ENCODE results near the gene VRK3.

VRK3 gene

GRCh38 chr19:50026550-50026906 lies 1.4 kb upstream of the VRK3 start:
- no peak for DNase-seq

DNA sequence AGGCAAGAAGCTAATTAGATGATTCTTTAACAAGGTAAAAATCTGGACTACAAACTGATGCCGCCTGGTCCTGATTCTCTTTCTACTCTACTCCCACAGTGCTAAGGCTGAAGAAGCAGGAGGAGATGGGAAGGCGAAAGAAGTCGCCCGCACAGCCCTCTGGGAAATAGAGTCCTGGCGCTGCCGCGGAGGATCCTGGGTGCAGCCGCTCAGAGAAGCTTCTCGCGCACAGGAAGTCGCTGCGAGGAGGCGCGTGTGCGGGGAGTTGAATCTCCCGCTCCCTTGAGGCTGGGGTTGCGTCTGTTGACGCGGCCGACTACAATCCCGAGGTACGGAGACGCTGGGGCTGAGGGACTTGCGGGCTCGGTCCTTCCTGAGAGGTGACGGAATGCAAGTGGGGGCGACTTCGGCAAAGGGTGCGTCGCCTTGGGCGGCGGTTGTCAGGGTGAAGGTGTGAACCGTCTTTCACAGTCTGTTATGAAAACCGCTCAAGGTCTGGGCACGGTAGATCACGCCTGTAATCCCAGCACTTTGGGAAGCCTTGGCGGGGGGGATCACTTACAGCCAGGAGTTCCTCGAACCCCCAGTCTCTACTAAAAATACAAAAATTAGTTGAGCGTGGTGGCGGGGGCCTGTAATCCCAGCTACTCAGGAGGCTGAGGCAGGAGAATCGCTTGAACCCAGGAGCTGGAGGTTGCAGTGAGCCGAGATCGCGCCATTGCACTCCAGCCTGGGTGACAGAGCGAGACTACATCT lies 800 bp upstream of the VRK3 start, which contains the start of gene ZNF473:
TSS of gene ZNF473 (plus strand) at position 212 of the 756 bp plus-strand sequence. CDS start 5,078 bp downstream, outside the sequence.
- peak; percentile 90 for DNase-seq

DNA sequence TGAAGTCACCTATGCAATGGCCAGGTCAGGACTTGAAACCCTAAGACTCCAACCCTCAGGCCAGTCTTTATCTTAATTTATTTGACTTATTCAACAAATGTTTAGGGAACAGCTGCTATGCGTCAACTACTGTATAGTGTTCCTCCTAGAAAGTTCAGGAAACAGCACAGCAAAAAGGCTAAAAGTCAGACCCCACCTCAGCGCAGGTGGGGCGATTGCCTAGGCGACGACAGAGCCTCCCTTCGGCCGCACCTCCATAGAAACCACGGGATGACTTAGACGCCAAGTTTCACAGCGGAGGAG lies 502 bp downstream of the VRK3 start:
- DNase-seq = no peak

DNA sequence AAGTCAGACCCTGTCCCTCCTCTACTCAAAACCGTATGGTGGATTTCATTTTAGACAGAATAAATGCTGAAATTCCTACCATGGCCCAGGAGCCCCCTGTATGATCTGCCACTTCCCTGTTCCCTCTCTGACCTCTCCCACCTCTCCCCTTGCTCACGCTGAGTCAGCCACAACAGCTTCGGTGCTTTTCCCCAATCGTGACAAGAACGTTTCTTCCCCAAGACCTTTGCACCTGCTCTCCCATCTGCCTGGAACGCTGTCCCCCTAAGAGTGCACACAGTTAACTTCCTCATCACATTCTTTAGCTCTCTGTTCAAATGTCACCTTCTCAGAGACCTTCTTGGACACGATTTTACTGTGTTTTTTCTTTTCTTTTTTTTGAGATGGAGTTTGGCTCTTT lies 2.3 kb downstream of the VRK3 start:
- DNase-seq = no peak

- no peak for DNase-seq
These were observed 4.7 kb downstream of the VRK3 start for GRCh38 chr19:50020481-50020880.

GRCh38 chr19:50016225-50016807 lies 8.9 kb downstream of the VRK3 start:
- DNase-seq = no peak

- DNase-seq = no peak
These were observed 16.6 kb downstream of the VRK3 start for GRCh38 chr19:50008532-50008931.

- DNase-seq = no peak
These were observed 17.2 kb downstream of the VRK3 start for GRCh38 chr19:50007947-50008346.

DNA sequence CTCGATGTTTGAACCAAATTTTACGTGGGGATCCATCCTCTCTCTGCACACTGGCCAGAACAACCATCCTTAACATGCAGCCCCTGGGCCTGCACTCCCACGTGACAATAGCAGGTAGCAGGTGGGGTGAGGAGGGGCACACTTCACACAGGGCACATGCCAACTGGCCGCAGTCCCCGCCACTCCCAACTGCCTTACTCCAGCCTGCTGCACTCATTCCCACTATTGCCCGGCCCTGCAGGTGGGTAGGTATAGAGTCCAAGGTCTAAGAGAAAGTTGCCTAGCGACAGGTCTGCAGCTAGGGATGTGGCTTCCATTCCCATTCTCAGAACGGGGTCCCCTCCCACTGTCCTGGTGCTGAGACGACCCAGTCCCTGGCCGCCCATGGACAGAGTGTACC lies 18.0 kb downstream of the VRK3 start:
- no peak for DNase-seq

DNA sequence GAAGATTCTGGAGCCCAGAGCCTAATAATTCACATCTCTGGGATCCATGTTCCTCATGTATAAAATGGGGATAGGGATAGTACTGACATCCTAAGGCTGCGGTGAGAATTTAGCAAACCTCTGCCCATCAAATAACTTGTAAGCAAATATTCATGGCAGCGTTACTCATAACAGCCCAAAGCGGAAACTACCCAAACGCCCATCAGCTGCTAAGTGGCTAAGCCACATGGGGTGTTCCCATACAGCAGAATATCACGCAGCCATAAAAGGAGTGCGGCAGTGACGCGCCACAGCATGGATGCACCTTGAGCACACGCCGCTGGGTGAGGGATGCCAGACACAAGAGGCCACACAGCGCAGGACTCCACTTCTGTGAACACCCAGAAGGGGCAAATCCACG lies 19.7 kb downstream of the VRK3 start:
- no peak for DNase-seq

GRCh38 chr19:50003810-50004419 lies 21.3 kb downstream of the VRK3 start:
- no peak for DNase-seq

GRCh38 chr19:50003254-50003788 lies 21.9 kb downstream of the VRK3 start:
- DNase-seq = no peak

- no peak for DNase-seq
These were observed 22.7 kb downstream of the VRK3 start for GRCh38 chr19:50002386-50002960.

DNA sequence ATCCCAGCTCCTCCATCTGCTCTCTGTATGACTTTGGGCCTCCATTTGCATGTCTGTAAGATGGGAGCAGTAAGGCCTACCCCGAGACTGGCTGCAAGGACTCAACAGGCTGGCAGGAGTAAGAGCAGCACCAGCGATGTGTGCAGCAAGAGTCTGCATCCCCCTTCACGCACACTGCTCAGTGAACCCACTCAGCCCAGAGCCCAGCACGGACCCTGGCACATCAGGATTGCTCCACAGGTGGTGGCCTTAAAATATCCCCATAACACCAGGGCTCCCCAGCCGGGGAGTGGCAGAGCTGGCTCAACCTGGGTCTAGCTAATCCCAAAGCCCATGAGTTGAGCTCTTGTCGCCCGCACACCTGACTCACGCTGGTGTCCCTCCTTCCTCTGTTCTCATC lies 23.4 kb downstream of the VRK3 start:
- DNase-seq = no peak

- no peak for DNase-seq
These were observed 24.2 kb downstream of the VRK3 start for GRCh38 chr19:50000841-50001557.

GRCh38 chr19:50000038-50000840 lies 24.9 kb downstream of the VRK3 start:
- DNase-seq = no peak

- DNase-seq = no peak
These were observed 25.7 kb downstream of the VRK3 start for GRCh38 chr19:49999371-50000010.

- DNase-seq = no peak
These were observed 27.5 kb downstream of the VRK3 start for GRCh38 chr19:49997709-49998108.

DNA sequence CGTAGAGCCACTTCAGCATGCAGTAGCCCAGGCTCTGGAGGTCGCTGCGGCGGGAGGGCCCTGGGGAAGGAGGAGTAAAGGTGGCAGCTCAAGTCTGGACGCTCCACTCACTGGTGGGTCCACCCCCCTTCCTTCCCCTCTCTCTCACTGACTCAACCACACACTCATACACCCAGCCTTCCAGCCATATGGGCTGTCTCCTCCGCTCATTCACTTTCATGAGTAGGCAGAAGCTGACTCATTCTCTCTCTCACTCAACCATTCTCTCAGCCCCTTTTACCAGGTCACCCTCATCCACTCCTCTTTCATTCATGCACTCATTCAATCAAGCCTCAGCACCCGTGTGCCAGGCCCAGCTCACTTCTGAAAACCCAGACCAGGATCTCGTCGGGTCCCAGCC lies 36.7 kb downstream of the VRK3 start:
- peak; percentile 58 for DNase-seq

- no peak for DNase-seq
These were observed 37.2 kb downstream of the VRK3 start for GRCh38 chr19:49988007-49988406.

- peak; percentile 87 for DNase-seq
These were observed 37.9 kb downstream of the VRK3 start for GRCh38 chr19:49987159-49987698.

GRCh38 chr19:49986354-49986753 lies 38.8 kb downstream of the VRK3 start:
- no peak for DNase-seq

Measured in activated CD8-positive, alpha-beta memory T cell treated with anti-CD3 and anti-CD28 coated beads, Interleukin-2, amount 50 U/mL, for 48 hours (primary cell).